Stimulated activated CD8-positive, alpha-beta memory T cell treated with anti-CD3 and anti-CD28 coated beads, Interleukin-15, amount 100 ng/mL, for 48 hours (primary cell): ENCODE data around the gene NBEAL2.

Experiments used
- DNase-seq, 2 donors: peaks; one replicate each; pipeline ENCODE4 v3.0.0-alpha.2; 2020; ENCODE audit warnings: low read depth in 2 of 2

Gene NBEAL2

DNA sequence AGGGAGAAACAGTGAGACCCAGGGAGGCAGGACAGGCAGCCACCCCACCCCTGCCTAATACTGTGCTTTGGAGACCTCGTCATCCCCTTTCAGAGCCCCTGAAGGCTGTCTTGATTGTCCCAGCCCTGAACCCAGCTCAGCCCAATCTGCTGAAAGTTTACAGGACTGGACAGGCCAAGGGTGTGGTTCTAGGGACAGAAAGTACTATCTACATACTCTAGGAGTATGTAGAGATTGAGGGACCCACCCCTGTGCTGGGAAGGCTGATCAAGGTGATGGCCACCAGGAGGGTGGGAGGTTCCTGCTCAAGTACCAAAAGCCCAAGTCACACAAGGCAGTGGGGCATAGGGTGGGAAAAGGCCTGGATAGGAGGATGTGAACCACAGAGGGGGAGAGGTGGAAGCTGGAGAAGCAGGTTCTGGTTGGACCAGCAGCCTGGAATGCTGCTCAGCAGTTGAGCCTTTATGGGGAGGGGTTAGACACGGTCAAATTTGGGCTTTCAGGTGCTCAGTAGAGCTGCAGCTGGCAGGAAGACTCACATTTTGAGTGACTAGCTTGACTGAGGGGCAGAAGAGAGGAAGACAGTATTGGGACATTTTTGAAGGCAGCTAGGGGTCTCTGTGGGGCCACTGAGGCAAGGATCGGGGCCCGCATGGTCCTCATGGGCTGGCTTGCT lies 6.7 kb downstream of the NBEAL2 start:
- no peak for DNase-seq

DNA sequence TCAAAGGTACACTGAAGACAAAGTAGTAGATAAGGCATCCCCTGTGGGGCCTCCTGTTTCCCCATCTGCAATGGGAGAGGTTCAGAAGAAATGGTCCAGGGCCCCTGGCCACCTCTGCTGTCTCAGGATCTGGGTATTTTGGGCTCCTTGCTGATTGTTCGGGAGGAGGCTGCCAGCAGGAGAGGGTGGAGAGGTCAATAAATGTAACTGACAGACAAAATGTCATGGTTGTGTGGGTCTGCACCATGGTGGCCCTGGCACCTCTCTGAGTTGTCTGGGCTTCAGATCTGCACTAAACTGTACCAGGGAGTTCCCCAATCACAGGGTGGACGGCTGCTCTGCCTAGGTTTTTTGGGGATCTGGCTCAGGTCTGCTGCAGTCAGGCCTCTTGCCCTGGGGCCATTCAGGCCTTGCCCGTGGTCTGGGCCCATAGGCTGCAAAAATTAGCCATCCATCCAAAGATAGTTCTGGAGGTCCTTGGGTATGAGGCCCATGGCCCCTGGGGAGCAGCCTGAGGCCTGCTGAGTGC lies 7.4 kb downstream of the NBEAL2 start:
- DNase-seq, result no peak

DNA sequence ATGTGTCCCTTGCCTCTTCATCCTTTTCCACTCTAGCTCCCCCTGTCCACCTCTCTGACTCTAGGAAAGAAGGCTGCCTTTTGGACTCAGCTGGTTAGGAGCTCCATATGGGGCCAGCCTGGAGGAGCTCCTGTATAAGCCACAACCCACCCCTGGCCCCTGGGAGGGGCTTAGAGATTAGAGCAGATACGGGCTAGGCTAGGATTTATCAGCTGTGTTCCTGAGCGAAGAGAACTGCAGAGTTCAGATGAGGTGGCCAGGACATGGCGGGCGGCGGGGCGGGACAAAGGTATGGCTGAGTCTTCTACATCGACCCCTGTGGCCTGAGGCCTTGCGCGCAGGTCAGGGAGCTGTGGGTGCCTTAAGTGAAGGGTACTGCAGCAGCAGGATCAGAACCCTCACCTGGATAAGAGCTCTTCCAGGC lies 7.9 kb downstream of the NBEAL2 start:
- no peak for DNase-seq

DNA sequence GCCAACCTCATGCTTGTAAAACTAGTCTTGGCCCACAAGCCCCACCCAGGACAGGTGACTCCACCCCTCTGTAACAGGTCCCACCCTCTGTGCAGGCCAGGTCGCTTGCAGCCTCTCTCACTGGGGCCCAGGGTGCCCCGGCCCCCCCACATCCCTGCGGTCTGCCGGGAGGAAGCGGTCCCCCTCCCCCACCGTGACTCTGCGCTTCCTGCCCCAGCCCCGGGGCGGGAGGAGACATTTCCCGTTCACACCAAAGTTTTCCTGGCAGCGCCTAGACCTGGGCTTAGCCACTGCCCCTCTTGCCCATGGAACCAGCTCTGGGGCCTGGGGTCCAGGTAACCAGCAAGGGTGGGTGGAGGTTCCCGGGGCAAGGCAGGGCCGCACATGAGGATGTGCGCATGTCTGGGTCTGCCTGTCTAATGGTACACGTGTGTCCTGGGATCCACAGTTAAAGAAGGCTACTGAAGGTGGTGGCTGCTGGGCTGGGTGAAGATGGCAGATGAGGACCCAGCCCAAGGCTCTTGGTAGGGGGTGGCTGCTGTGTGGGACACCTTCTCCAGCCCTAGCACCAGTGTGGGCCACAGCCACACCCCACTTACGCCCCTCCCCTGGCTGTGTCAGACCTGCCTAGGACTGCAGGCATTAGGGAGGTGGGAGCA lies 8.4 kb downstream of the NBEAL2 start:
- peak; percentile 76 to 79 for DNase-seq

DNA sequence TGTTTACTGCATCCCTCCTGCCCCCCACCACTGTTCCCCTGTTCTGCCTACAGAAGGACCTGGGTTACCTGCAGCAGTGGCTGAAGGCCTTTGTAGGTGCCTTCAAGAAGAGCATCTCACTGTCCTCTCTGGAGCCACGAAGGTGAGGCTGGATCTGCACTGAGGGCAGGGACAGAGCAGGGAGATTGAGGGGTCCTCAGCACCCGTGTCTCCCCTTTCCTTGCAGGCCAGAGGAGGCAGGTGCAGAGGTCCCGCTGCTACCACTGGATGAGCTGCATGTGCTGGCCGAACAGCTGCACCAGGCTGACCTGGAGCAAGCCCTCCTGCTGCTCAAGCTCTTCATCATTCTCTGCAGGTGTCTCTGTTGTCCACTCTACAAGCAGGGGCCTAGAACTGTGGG lies 9.2 kb downstream of the NBEAL2 start:
- no peak for DNase-seq

DNA sequence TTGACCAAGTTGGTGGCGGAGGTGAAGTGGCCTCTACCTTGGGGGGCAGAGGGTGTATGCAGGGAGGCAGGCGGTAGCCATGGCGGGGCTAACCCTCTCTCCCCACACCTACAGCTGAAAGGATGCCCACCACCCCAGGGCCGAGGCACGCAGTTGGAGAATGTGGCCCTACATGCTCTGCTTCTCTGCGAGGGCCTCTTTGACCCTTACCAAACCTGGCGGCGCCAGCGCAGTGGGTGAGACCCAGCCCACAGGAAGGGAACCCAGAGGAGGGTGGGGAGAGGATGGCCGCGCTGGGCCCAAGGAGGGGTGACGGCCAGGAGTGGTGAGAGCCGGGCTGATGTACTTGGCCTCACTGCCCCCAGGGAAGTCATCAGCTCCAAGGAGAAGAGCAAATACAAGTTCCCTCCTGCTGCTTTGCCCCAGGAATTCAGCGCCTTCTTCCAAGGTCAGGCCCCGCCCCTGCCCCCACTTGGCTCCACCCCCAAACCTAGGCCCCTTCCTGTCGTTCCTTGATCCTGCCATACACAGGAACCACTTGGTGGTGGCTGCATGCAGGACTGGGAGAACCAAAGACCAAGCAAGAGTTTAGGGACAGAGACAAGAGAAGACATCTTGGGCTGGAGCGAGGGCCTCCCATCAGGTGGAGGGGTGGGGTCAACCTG lies 9.8 kb downstream of the NBEAL2 start:
- no peak for DNase-seq

DNA sequence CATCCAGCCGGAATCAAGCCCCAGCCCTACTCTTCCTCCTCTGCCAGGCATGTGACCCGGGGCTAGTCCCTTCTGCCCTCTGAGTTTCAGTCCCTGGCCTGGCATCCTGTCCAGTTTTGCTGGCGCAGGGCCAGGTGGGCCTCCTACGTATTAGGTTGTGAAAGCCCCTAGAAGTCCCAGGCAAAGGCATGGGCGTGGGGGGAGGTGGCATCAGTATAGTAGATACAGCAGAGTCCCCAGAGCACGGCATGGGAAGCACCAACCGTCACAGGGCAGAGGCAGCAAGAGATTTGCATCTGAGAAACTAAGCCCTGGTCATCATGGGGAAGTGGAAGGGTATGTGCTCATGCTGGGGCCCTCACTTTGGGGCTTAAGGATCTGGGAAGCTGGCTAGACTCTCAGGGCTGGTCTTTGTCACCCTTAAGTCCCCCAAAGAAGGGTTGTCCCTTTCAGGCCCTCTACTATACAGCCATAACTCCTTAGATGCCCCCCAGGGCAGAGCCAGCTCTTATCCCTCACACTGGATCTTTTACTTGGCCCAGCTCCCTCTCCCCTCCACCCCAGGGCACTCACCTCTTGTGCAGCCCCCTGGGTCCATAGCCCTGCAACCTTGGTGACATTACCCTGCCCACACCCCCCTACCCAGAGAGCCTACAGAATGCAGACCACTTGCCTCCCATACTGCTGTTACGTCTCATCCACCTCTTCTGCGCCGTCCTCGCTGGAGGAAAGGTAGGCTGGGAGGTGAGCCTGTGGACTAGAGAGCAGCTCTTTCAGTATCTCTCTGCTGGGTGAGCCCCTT lies 11.3 kb downstream of the NBEAL2 start:
- no peak for DNase-seq

DNA sequence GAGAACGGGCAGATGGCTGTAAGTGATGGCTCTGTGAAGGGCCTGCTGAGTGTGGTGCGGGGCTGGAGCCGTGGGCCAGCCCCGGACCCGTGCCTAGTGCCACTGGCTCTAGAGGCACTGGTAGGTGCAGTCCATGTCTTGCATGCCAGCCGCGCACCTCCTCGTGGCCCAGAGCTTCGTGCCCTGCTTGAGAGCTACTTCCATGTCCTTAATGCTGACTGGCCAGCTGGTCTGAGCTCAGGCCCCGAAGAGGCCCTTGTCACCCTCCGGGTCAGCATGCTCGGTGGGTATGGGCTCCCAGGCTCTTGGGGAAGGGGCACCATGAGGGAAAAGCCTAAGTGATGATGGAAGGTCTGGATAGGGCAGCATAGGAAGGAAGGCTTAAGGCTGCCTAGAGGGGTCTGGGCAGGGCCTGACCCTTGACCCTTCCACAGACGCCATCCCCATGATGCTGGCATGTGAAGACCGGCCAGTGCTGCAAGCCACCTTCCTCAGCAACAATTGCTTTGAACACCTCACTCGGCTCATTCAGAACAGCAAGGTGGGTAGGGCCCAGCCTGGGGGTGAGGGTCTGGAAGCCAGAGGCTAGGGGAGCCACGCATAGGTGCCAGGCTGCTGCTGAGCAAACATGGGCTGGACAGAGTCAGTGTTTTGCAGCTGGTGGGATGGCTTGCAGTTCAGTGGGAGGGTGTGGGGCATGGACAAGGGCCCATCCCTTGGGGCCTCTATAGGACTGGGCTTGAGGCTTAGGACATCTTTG lies 12.1 kb downstream of the NBEAL2 start:
- no peak for DNase-seq

DNA sequence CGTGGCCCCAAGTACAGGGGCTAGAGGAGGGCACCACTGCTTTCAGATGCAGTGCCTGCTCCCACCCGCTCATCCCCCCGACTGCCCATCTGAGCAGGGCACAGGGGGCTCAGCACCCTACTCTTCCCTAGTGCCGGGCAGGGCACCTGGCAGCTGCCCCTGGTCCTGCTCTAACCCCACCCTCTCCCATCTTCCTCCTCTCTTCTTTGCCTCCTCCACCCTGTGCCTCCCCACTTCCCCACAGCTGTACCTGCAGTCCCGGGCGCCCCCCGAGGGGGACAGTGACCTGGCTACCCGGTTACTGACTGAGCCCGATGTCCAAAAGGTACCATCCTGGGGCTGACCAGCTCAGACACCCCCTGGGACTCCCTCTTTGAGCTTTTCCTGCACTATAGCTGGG lies 12.8 kb downstream of the NBEAL2 start:
- no peak for DNase-seq

DNA sequence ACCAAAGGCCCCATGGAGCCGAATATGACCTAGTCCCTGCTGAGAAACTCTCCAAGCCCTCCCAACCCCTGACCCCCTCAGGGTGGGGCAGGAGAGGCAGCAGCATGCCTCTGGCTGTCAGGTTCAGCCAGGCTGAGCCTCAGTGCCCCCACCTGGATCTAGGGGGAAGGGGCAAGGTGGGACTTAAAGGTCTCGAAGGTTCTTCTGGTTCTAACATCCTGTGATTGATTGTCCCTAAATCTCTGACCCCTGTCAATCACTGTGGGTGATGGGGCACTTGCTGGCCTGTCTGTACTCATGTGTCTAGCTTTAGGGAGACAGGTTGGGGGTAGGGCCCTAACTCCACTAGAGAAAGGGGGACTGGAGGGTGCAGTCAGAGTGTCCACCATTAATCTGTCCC lies 13.8 kb downstream of the NBEAL2 start:
- no peak for DNase-seq

DNA sequence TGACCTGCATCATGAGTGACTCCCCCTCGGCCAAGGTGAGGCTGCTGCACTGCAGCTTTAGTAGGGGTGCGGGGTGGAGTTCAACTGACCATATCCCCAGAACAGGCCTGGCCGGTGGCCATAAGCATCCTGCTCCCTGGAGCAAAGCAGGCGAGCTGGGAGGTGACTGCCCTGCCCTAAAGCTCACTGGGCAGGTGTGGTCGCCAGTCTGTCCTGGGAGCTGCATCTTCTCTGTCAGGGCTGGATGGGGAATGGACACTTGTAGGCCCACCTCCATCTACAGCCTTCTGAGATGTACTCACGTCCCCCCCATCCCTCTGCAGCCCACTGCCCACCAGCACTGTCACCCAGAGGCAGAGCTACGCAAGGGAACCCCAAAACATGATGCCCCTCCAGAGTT lies 14.5 kb downstream of the NBEAL2 start:
- DNase-seq, result no peak

DNA sequence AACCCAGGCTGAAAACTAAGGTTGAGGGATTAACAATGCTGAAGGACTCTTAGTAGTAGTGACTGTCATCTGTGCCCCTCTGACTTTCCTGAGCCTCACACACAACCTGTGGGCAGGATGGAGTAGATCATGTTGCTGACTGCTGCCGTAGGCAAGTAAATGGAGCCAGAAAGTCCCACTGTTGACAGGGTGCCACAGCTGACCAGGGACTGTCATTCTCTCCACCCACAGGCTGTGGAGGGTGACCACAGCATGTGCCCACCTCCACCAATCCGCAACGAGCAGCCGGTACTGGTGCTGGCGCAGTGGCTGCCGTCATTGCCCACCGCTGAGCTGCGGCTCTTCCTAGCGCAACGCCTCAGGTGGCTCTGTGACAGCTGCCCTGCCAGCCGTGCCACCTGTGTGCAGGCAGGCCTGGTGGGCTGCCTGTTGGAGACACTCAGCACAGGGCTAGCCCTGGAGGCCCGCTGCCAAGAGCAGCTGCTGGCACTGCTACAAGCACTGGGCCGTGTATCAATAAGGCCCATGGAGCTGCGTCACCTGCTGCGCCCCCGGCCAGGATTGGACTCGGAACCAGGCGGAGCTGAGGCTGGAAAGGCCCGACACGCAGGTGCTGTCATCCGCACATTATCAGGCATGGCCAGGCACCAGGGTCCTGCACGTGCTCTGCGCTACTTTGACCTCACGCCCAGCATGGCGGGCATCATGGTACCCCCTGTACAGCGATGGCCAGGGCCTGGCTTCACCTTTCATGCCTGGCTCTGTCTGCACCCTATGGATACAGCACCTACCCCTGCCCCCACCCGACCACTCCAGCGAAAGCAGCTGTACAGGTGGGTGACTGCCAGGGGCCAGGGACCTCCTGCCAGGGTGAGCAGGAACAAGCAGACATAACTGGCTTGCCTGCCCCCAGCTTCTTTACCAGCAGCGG lies 15.6 kb downstream of the NBEAL2 start:
- no peak for DNase-seq

DNA sequence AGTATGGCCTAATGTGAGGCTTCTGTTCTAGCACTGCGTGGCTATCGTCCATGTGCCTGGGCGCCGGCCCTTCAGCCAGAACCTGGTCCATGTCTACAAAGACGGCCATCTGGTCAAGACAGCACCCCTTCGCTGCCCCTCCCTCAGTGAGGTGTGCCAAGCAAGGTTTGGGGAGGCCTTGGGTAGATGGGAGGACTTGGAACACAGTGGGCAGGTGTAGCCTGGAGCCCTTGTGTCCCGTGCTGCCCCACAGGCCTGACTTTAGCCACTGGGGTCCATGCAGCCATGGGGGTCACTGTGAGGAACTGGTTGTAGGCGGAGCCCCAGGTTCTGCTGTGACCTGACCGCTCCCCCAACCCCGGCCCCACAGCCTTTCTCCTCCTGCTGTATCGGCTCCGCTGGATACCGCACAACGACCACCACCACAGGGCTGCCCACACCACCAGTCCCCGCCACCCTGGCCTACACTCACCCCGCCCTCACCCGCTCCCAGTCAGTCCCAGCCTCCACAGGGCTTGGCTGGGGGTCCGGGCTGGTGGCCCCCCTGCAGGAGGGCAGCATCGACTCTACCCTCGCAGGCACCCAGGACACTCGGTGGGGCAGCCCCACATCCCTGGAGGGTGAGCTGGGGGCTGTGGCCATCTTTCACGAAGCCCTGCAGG lies 16.6 kb downstream of the NBEAL2 start:
- DNase-seq, result no peak

DNA sequence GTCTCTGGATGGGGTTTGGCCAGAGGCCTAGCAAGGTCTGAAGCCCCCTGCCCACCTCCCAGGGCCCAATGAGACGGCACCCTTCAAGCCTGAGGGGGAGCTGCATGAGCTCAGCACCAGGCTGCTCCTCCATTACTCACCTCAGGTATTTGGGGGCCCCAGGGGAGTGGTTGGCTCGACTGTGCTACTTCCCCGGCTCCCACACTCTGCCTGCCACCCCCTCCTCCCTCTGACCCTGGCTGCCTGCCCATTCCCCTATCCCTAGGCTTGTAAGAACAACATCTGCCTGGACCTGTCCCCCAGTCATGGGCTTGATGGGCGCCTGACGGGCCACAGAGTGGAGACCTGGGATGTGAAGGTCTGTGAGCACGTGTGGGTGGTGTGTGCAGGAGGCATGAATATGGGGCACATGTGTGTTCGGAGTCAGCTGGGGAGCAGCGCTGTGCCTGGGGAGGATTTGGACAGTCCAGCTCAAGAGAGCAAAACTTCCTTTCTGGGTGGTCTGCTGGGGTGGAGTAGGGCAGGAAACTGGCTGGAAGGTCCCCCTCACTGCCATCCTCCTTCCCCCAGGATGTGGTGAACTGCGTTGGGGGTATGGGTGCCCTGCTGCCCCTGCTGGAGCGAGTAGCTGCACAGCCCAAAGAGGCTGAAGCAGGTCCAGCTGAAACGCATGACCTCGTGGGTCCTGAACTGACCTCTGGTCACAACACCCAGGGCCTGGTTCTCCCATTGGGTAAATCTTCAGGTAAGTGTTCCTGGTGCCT lies 17.4 kb downstream of the NBEAL2 start:
- DNase-seq, result no peak

DNA sequence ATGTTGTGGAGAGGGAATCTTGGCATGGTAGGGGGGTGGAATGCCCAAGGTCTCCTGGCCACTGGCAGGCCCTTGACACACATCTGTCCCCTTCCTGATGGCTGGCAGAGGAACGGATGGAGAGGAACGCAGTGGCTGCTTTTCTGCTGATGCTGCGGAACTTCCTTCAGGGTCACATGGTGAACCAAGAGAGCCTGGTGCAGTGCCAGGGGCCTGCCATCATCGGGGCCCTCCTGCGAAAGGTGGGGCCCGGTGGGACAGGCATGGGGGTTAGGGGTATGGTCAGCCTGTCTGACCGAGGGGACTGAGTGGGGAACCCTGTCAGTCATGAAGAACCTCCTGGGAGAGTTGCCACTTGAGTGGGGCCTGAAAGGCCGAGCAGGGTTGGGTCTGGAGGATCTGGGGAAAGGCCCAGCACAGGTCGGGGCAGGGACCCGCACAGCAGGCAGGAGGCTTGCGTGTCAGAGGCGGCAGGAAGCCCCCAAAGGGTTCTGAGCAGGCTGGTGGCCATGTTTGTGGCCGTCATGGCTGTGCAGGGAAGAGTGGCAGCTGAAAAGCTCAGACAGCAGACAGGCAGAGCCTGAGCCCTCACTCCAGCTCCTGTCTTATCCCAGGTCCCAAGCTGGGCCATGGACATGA lies 18.1 kb downstream of the NBEAL2 start:
- no peak for DNase-seq

DNA sequence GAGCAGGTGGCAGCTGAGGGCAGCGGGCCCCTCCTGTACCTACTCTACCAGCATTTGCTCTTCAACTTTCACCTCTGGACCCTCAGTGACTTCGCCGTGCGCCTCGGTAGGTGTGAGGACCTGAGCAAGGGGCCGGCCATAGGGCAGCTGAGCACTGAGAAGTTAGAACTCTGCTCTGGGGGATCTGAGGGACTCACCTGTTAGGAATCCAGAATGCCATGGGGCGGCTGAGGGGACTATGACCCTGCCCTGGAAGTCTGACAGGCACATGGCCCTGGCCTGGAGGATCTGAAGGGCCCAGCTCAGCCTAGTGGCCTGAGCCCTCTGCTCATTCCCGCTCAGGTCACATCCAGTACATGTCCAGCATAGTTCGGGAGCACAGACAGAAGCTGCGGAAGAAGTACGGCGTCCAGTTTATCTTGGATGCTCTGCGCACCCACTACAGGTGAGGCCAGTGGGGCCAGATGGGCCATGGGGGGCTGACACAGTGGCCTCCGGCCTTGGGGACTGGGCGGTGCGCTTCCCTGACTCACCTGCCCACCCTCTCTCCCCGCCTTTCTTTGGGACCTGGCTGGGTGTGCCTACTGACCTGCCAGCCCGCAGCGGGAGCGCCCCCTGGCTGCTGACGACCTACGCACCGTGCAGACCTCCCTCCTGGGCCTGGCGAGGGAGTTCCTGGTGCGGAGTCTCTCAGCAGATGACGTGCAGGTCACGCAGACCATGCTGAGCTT lies 18.8 kb downstream of the NBEAL2 start:
- DNase-seq, result peak; percentile 56 to 62

DNA sequence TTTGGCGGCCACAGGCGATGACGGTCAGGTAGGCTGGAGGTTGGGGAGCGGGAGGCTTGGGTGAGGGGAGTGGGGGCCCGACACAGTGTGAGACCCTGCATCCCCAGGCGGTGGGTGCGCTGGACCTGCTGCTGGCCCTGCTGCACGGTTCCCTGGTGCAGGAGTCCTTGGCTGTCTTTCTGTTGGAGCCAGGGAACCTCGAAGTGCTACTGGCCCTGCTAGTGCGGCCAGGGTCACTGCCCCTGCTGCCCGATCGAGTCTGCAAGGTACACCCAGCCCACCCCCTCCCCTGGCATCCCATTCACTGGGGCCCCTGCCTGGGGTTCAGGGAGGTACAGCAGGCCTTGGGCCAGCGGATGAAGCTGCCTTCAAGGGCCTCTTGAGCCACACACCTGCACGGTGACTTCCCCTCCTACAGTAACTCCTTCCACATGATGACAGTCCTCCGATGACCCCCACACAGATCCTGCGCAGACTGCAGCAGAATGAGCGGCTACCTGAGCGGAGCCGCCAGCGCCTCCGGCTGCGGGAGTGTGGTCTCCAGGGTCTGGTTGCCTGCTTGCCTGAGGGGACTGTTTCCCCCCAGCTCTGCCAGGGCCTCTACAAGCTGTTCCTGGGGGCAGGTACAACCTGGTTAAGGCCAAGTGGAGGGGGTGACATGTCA lies 19.5 kb downstream of the NBEAL2 start:
- no peak for DNase-seq
